NB4 (cell line): ENCODE measurements around the gene MYADM.

Experiments used
- CTCF ChIP-seq: IDR thresholded peaks from one replicate; pipeline ENCODE4 v1.5.1; 2012; ENCODE audit warnings: low read depth, low read length
- MYC ChIP-seq: IDR thresholded peaks from 2 replicates; pipeline ENCODE4 v1.6.1; 2011; ENCODE audit warnings: low read depth, low read length
- POLR2A ChIP-seq: IDR thresholded peaks from 2 replicates; pipeline ENCODE4 v1.6.1; 2011; ENCODE audit warnings: mild to moderate bottlenecking; ENCODE audit not compliant: insufficient read length; ENCODE audit errors: extremely low read depth

- TF ChIP-seq POLR2A (no peak), CTCF (no peak), MYC (no peak)
Observed at GRCh38 chr19:53849237-53849676, 18.4 kb upstream of the MYADM start.
